ENCODE data around the gene MORC1. TPM values are rescaled to one million over a fixed set of nuclear protein-coding genes. Genes with fewer than 3 reads are reported as not detected.

Gene MORC1
- total RNA-seq, 1 donor from 2014 or later = not detected

DNA sequence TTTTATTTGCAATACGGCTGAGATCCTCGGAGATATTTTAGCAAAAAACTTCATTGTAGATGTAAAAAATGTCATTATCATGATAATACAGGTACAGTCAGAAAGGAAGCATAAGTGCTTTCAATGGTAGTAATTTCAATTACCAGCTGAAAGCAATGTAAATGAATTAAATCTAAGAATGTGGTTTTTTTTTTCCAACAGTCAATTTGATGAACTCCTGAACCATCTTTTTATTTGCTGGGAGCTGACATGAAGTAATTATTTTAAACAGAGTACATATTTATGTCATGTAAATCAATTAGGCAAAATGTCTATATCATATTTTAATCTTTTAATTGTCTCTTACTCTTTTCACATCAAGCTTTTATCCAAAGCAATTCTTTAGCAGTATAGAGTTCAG lies 70.6 kb downstream of the MORC1 start:
- H3K27ac ChIP-seq (ENCODE audit: low read depth, low read length) = no peak overlapping the region
- no peaks in the 10 kb centered on the region for H3K4me1 ChIP-seq (ENCODE audit: control insufficient read depth in 3 of 3, insufficient read depth in 3 of 3, low read length in 3 of 3)
- no peaks in the 10 kb centered on the region for H3K36me3 ChIP-seq (ENCODE audit: control insufficient read depth in 3 of 3, insufficient read depth in 3 of 3, low read length in 3 of 3)
- H3K9ac ChIP-seq (ENCODE audit: low read depth in 1 of 3, low read length in 3 of 3) = no peak overlapping the region
- H3K27me3 ChIP-seq (ENCODE audit: control insufficient read depth in 3 of 3, insufficient read depth in 3 of 3, low read length in 3 of 3) = no peaks in the 10 kb centered on the region
- H3K9me3 ChIP-seq (ENCODE audit: control insufficient read depth in 3 of 3, low read length in 3 of 3) = no peaks in the 10 kb centered on the region
- H3K4me3 ChIP-seq (ENCODE audit: low read length in 3 of 3) = no peak overlapping the region

DNA sequence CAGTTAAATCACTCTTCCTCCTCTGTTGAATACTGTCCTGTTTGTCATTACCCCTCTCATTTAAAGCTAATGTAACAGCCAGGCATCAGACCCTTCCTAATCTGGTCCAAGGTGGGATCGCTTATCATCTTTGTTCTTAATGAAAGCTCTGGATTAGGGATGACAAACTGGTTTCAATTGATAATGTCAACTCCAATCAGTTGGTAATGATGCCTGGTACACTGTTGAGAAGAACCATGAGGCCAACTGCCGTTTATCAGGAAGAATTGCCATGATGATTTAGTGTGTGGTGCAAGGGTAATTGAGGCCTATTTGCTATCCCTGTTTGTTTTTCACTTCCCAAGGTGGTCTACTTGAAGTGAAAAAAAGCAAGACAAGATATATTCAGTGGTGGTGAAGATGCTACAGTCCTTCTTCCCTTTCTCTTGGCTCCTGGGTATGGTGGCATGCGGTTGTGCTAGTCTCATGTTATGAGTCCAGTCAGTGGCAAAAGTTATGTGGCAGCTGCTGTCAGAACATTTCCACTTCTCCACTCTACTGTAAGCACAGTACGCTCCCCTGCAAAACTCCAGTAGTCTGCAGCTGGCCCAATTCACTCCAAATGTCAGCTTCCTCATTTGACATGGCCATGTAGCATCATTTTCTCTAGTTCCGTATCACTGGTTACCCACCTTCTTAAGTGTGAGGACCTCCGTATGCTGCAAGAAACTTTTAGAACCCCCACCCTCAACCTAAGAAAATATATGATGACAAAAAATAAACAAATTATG lies 72.5 kb downstream of the MORC1 start:
- H3K4me1 ChIP-seq (ENCODE audit: control insufficient read depth in 3 of 3, insufficient read depth in 3 of 3, low read length in 3 of 3) = no peaks in the 10 kb centered on the region

DNA sequence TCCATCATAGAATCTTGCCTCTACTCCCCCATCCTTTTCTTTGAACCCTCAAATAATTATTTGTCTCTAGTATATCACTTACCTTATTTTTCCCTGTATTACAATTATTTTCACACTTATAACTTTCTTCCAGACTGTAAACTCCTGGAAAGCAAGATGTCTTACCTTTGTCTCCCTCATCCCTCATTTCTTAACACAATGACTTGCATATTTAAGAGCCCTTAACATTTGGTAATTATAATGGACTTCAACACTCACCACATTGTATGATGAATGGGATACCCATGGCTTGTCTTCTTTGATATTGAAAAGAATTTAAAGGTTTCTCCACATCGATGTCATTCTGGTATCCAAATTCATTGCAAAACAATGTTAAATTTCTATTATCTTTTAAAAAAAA lies 82.9 kb downstream of the MORC1 start:
- H3K27me3 ChIP-seq (ENCODE audit: control insufficient read depth in 3 of 3, insufficient read depth in 3 of 3, low read length in 3 of 3) = no peaks in the 10 kb centered on the region
- H3K9ac ChIP-seq (ENCODE audit: low read depth in 1 of 3, low read length in 3 of 3) = no peak overlapping the region
- H3K36me3 ChIP-seq (ENCODE audit: control insufficient read depth in 3 of 3, insufficient read depth in 3 of 3, low read length in 3 of 3) = no peaks in the 10 kb centered on the region
- H3K4me3 ChIP-seq (ENCODE audit: low read length in 3 of 3) = no peak overlapping the region
- H3K9me3 ChIP-seq (ENCODE audit: control insufficient read depth in 3 of 3, low read length in 3 of 3) = no peaks in the 10 kb centered on the region
- no peaks in the 10 kb centered on the region for H3K4me1 ChIP-seq (ENCODE audit: control insufficient read depth in 3 of 3, insufficient read depth in 3 of 3, low read length in 3 of 3)
- no peak overlapping the region for H3K27ac ChIP-seq (ENCODE audit: low read depth, low read length)

More for the DNA sequence above, 72.5 kb downstream of the MORC1 start:
- H3K9ac ChIP-seq (ENCODE audit: low read depth in 1 of 3, low read length in 3 of 3) = no peak overlapping the region
- no peak overlapping the region for H3K27ac ChIP-seq (ENCODE audit: low read depth, low read length)
- H3K36me3 ChIP-seq (ENCODE audit: control insufficient read depth in 3 of 3, insufficient read depth in 3 of 3, low read length in 3 of 3) = no peaks in the 10 kb centered on the region
- no peak overlapping the region for H3K4me3 ChIP-seq (ENCODE audit: low read length in 3 of 3)
- no peaks in the 10 kb centered on the region for H3K9me3 ChIP-seq (ENCODE audit: control insufficient read depth in 3 of 3, low read length in 3 of 3)
- H3K27me3 ChIP-seq (ENCODE audit: control insufficient read depth in 3 of 3, insufficient read depth in 3 of 3, low read length in 3 of 3) = no peaks in the 10 kb centered on the region

DNA sequence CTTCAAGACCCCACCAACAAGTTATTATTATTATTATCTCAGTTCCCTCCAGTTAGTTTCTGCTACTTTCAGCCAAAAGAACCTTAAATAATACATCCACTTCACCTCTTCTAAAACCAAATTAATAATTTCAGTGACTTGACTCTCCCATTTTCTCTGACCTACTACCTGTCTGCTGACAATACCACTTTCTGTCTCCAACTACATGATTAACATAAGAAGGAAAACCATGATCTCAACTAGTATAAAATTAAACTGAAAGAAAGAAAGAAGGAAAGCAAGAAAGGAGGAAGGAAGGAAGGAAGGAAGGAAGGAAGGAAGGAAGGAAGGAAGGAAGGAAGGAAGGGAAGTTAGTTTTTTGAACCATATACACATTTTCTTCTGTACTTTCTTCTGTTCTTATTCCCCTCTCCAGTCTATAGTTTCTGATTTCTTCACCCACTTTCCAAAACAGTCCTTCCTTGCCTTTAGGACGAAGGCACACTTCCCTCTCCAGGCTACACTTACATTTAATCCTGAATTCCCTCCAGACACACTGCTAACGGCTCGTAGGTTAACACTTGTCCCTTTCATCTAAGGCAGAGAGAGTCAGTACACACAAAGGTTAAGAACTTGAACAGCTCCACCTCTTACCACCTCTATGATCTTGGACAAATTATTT lies 84.8 kb downstream of the MORC1 start:
- H3K27ac ChIP-seq (ENCODE audit: low read depth, low read length) = no peak overlapping the region
- no peaks in the 10 kb centered on the region for H3K27me3 ChIP-seq (ENCODE audit: control insufficient read depth in 3 of 3, insufficient read depth in 3 of 3, low read length in 3 of 3)
- H3K4me1 ChIP-seq (ENCODE audit: control insufficient read depth in 3 of 3, insufficient read depth in 3 of 3, low read length in 3 of 3) = no peaks in the 10 kb centered on the region
- H3K4me3 ChIP-seq (ENCODE audit: low read length in 3 of 3) = no peak overlapping the region
- no peaks in the 10 kb centered on the region for H3K9me3 ChIP-seq (ENCODE audit: control insufficient read depth in 3 of 3, low read length in 3 of 3)
- H3K9ac ChIP-seq (ENCODE audit: low read depth in 1 of 3, low read length in 3 of 3) = no peak overlapping the region
- no peaks in the 10 kb centered on the region for H3K36me3 ChIP-seq (ENCODE audit: control insufficient read depth in 3 of 3, insufficient read depth in 3 of 3, low read length in 3 of 3)

GRCh38 chr3:109028753-109029152 lies 89.2 kb downstream of the MORC1 start:
- Histone ChIP-seq H3K4me3 (ENCODE audit: low read length in 3 of 3) (no peak overlapping the region), H3K9me3 (ENCODE audit: control insufficient read depth in 3 of 3, low read length in 3 of 3) (no peaks in the 10 kb centered on the region), H3K27me3 (ENCODE audit: control insufficient read depth in 3 of 3, insufficient read depth in 3 of 3, low read length in 3 of 3) (no peaks in the 10 kb centered on the region), H3K27ac (ENCODE audit: low read depth, low read length) (no peak overlapping the region), H3K36me3 (ENCODE audit: control insufficient read depth in 3 of 3, insufficient read depth in 3 of 3, low read length in 3 of 3) (no peaks in the 10 kb centered on the region), H3K9ac (ENCODE audit: low read depth in 1 of 3, low read length in 3 of 3) (no peak overlapping the region), H3K4me1 (ENCODE audit: control insufficient read depth in 3 of 3, insufficient read depth in 3 of 3, low read length in 3 of 3) (no peaks in the 10 kb centered on the region)

- Histone ChIP-seq H3K27ac (ENCODE audit: low read depth, low read length) (no peak overlapping the region), H3K4me1 (ENCODE audit: control insufficient read depth in 3 of 3, insufficient read depth in 3 of 3, low read length in 3 of 3) (no peaks in the 10 kb centered on the region), H3K27me3 (ENCODE audit: control insufficient read depth in 3 of 3, insufficient read depth in 3 of 3, low read length in 3 of 3) (no peaks in the 10 kb centered on the region), H3K4me3 (ENCODE audit: low read length in 3 of 3) (no peak overlapping the region), H3K9ac (ENCODE audit: low read depth in 1 of 3, low read length in 3 of 3) (no peak overlapping the region), H3K36me3 (ENCODE audit: control insufficient read depth in 3 of 3, insufficient read depth in 3 of 3, low read length in 3 of 3) (no peaks in the 10 kb centered on the region), H3K9me3 (ENCODE audit: control insufficient read depth in 3 of 3, low read length in 3 of 3) (no peaks in the 10 kb centered on the region)
Observed at GRCh38 chr3:109026821-109027220, 91.1 kb downstream of the MORC1 start.

GRCh38 chr3:109025896-109026295 lies 92.0 kb downstream of the MORC1 start:
- H3K27me3 ChIP-seq (ENCODE audit: control insufficient read depth in 3 of 3, insufficient read depth in 3 of 3, low read length in 3 of 3) = no peaks in the 10 kb centered on the region
- H3K9me3 ChIP-seq (ENCODE audit: control insufficient read depth in 3 of 3, low read length in 3 of 3) = no peaks in the 10 kb centered on the region
- no peaks in the 10 kb centered on the region for H3K36me3 ChIP-seq (ENCODE audit: control insufficient read depth in 3 of 3, insufficient read depth in 3 of 3, low read length in 3 of 3)
- H3K9ac ChIP-seq (ENCODE audit: low read depth in 1 of 3, low read length in 3 of 3) = no peak overlapping the region
- H3K4me1 ChIP-seq (ENCODE audit: control insufficient read depth in 3 of 3, insufficient read depth in 3 of 3, low read length in 3 of 3) = no peaks in the 10 kb centered on the region
- H3K4me3 ChIP-seq (ENCODE audit: low read length in 3 of 3) = no peak overlapping the region
- H3K27ac ChIP-seq (ENCODE audit: low read depth, low read length) = no peak overlapping the region

- Histone ChIP-seq H3K36me3 (ENCODE audit: control insufficient read depth in 3 of 3, insufficient read depth in 3 of 3, low read length in 3 of 3) (no peaks in the 10 kb centered on the region), H3K9me3 (ENCODE audit: control insufficient read depth in 3 of 3, low read length in 3 of 3) (no peaks in the 10 kb centered on the region), H3K27ac (ENCODE audit: low read depth, low read length) (no peak overlapping the region), H3K9ac (ENCODE audit: low read depth in 1 of 3, low read length in 3 of 3) (no peak overlapping the region), H3K4me3 (ENCODE audit: low read length in 3 of 3) (no peak overlapping the region), H3K4me1 (ENCODE audit: control insufficient read depth in 3 of 3, insufficient read depth in 3 of 3, low read length in 3 of 3) (no peaks in the 10 kb centered on the region), H3K27me3 (ENCODE audit: control insufficient read depth in 3 of 3, insufficient read depth in 3 of 3, low read length in 3 of 3) (no peaks in the 10 kb centered on the region)
Observed at GRCh38 chr3:109023656-109024254, 94.2 kb downstream of the MORC1 start.

DNA sequence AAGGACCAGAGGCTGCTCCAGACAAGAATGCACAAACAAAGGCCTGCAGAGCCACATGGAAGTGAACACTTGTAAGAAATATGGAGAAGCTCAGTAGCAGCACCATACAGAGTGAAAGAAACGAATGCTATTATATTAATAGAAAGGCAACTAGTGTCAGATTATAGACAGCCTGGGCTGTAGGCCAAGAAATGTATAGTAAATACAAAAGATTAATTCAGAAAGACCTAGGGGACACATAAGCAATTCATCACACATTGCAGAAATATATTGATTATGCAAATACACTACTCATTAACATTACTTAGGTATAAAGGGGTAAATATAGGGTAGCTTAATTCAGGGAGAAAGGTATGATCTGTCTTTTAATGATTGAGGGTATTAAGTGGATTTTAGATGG lies 94.8 kb downstream of the MORC1 start:
- H3K4me1 ChIP-seq (ENCODE audit: control insufficient read depth in 3 of 3, insufficient read depth in 3 of 3, low read length in 3 of 3) = no peaks in the 10 kb centered on the region
- H3K27me3 ChIP-seq (ENCODE audit: control insufficient read depth in 3 of 3, insufficient read depth in 3 of 3, low read length in 3 of 3) = no peaks in the 10 kb centered on the region
- H3K36me3 ChIP-seq (ENCODE audit: control insufficient read depth in 3 of 3, insufficient read depth in 3 of 3, low read length in 3 of 3) = no peaks in the 10 kb centered on the region
- H3K9me3 ChIP-seq (ENCODE audit: control insufficient read depth in 3 of 3, low read length in 3 of 3) = no peaks in the 10 kb centered on the region
- H3K9ac ChIP-seq (ENCODE audit: low read depth in 1 of 3, low read length in 3 of 3) = no peak overlapping the region
- no peak overlapping the region for H3K4me3 ChIP-seq (ENCODE audit: low read length in 3 of 3)
- H3K27ac ChIP-seq (ENCODE audit: low read depth, low read length) = no peak overlapping the region

DNA sequence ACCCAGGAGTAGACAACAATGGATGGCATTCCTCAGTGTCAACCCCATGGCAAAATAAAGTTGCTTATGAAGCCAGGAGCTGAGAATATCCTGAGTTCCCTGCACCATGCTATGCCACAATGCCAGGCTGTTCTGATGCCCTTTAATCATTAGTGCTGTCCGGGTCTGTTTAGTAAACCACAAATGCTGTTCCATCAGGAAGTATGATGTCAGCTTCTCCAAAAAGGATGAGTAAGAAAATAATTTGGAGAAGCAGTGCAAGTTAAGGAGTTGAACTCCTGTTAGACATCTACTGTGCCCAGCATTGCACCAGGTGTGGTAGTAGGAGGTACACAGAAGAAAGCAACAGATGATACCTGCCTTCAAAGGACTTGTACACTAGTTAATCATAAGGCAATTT lies 96.4 kb downstream of the MORC1 start:
- no peaks in the 10 kb centered on the region for H3K4me1 ChIP-seq (ENCODE audit: control insufficient read depth in 3 of 3, insufficient read depth in 3 of 3, low read length in 3 of 3)
- H3K27ac ChIP-seq (ENCODE audit: low read depth, low read length) = no peak overlapping the region
- no peak overlapping the region for H3K4me3 ChIP-seq (ENCODE audit: low read length in 3 of 3)
- no peak overlapping the region for H3K9ac ChIP-seq (ENCODE audit: low read depth in 1 of 3, low read length in 3 of 3)
- H3K9me3 ChIP-seq (ENCODE audit: control insufficient read depth in 3 of 3, low read length in 3 of 3) = no peaks in the 10 kb centered on the region
- no peaks in the 10 kb centered on the region for H3K27me3 ChIP-seq (ENCODE audit: control insufficient read depth in 3 of 3, insufficient read depth in 3 of 3, low read length in 3 of 3)
- no peaks in the 10 kb centered on the region for H3K36me3 ChIP-seq (ENCODE audit: control insufficient read depth in 3 of 3, insufficient read depth in 3 of 3, low read length in 3 of 3)

Data from skeletal muscle tissue (tissue), 4 donors.